ENCODE data around the gene ADAMTS8.
"Not testable (repeated sequence)": the region's sequence is repeated elsewhere in the genome, so short reads cannot be mapped to it uniquely, and the experiment has no call there.

ADAMTS8 gene

DNA sequence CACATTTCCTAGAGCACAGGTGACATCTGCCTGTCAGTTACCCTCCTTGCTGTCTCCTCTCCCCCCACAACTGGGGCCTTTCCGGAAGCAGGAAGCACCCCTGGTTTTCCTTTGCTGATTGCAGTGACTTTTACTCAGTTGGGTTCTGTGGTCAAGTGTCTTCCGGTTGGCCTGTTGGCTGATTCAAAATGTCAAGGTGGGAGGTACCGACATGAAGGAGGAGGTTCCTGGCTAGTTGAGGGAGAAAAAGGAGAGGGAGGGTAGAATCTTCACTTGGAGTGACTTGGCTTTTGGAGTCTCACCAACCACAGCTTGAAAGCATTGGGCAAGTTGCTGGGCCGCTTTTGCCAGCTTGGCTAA lies 10.7 kb upstream of the ADAMTS8 start:
- DNase-seq (ENCODE audit: low read depth in 2 of 3, low spot score in 2 of 3), result no peak

GRCh38 chr11:130438401-130439159 lies 10.2 kb upstream of the ADAMTS8 start:
- not testable (repeated sequence) for DNase-seq (ENCODE audit: low read depth in 2 of 3, low spot score in 2 of 3)

- no peak for DNase-seq (ENCODE audit: low read depth in 2 of 3, low spot score in 2 of 3)
Measured at GRCh38 chr11:130437848-130438247, 9.4 kb upstream of the ADAMTS8 start.

- DNase-seq (ENCODE audit: low read depth in 2 of 3, low spot score in 2 of 3), result no peak
Measured at GRCh38 chr11:130436171-130436570, 7.8 kb upstream of the ADAMTS8 start.

DNA sequence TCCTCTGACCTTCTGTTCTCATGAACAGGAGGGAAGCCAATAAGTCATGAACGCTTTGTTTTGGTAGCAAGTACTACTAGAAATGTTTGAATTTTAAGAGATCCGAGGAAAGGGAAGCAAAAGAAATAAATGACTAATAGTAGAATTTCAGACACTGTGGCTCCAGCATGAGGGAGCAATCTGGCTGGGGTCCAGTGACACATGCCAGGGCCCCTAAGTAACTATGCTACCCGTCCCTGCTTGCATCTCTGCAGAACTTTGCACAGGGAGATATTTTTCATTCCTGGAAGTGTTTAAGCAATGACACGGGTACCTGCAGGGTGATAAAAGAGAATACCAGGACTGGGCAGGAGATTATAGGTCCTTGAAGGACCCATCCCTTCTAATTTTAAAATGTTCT lies 7.3 kb upstream of the ADAMTS8 start:
- DNase-seq (ENCODE audit: low read depth in 2 of 3, low spot score in 2 of 3), result no peak

GRCh38 chr11:130434521-130435223 lies 6.3 kb upstream of the ADAMTS8 start:
- peak in 2 of 3 experiments; percentile 18 to 34 for DNase-seq (ENCODE audit: low read depth in 2 of 3, low spot score in 2 of 3)

- DNase-seq (ENCODE audit: low read depth in 2 of 3, low spot score in 2 of 3), result no peak
Measured at GRCh38 chr11:130433357-130433756, 4.9 kb upstream of the ADAMTS8 start.

DNA sequence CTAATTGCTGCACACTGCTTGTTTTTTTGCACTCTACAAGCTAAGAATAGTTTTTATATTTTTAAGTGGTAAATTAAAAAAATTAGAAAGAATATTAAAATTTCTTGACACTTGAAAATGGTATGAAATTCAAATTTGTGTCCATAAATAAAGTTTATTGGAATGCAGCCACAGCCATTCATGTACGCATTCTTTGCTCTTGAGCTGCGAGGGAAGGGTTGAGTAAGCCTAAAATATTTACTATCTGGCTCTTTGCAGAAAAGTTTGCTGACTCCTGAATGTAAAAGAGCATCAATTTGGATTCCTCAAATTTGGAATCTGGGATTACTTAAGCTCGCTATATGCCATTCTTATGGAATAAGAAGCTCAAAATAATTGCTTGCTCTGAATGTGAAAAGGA lies 3.4 kb upstream of the ADAMTS8 start:
- DNase-seq (ENCODE audit: low read depth in 2 of 3, low spot score in 2 of 3), result no peak

DNA sequence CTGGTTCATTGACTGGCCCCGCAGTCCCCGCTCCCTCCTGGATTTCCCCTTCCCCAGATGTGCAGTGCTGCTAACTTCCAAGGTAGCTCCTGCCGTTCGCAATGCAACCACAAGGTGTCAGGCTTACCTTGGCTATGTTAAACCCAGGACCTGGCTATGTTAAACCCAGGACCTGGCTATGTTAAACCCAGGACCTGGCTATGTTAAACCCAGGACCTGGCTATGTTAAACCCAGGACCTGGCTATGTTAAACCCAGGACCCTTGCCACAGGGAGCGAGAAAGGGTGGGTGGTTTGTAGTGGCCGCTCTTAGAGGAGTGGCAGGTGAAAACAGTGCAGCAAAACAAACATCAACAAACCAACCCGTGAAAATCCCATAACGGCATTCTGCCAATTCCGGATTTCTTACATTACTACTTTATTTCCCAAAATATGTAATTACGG lies 2.9 kb upstream of the ADAMTS8 start:
- DNase-seq (ENCODE audit: low read depth in 2 of 3, low spot score in 2 of 3), result peak in 2 of 3 experiments; percentile 13 to 38

- no peak for DNase-seq (ENCODE audit: low read depth in 2 of 3, low spot score in 2 of 3)
Measured at GRCh38 chr11:130429983-130430382, 1.6 kb upstream of the ADAMTS8 start.

GRCh38 chr11:130429120-130429681 lies 792 bp upstream of the ADAMTS8 start:
- DNase-seq (ENCODE audit: low read depth in 2 of 3, low spot score in 2 of 3), result no peak

DNA sequence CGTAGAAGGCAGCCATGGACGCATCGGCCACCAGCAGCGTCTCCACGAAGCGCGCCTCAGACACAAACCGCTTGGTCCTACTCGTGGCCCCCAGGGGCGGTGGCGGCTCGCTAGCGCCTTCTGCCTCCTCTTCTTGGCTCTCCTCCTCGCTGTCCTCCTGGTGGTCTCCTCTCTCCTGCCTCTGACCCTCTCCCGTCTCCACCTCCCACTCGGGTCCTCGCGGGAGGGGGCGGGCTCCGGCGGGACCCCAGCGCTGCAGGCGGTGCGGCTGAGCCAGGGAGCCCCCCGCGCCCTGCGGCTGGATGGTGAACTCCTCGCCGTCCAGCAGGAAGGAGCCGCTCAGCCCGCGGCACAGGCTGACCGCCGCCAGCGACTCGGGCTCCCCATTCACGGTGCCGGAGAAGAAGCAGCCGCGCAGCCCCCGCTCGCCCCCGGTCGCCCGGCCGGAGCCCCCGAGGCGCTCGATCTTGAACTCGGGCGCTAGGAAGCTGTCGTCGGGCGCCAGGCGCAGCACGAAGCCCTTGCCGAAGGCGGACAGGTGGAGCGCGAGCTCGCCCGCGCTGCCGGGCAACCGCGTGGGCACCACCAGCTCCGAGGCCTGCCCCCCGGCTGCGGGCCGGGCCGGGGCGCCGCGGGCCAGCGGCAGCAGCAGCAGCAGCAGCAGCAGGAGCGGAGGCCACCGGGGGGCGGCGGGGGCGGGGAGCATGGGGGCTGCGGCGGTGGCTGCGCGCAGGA lies 661 bp downstream of the ADAMTS8 start:
- DNase-seq (ENCODE audit: low read depth in 2 of 3, low spot score in 2 of 3), result no peak

GRCh38 chr11:130426837-130427341 lies 1.5 kb downstream of the ADAMTS8 start:
- DNase-seq (ENCODE audit: low read depth in 2 of 3, low spot score in 2 of 3), result no peak

- no peak for DNase-seq (ENCODE audit: low read depth in 2 of 3, low spot score in 2 of 3)
Measured at GRCh38 chr11:130426223-130426836, 2.1 kb downstream of the ADAMTS8 start.

DNA sequence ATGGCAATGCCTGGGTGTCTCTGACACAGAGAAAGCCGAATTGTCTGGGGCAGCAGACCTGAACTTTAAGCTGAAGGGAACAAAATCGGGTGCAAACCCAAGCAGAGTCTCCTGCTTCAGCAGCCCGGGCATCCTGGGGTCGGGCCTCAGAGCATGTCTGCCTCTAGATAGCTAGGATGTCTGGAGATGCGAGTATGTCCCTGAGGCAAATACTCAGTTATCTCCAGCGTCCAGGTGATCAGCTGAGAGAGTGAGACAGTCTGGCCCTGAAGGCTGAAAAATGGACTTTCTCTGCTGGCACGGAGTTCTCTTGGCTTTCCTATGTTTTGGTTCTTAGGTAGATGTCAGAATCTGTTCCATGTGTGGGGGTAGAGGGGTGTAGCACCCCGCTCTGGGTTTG lies 3.3 kb downstream of the ADAMTS8 start:
- no peak for DNase-seq (ENCODE audit: low read depth in 2 of 3, low spot score in 2 of 3)

GRCh38 chr11:130424613-130425140 lies 3.7 kb downstream of the ADAMTS8 start:
- DNase-seq (ENCODE audit: low read depth in 2 of 3, low spot score in 2 of 3), result no peak

DNA sequence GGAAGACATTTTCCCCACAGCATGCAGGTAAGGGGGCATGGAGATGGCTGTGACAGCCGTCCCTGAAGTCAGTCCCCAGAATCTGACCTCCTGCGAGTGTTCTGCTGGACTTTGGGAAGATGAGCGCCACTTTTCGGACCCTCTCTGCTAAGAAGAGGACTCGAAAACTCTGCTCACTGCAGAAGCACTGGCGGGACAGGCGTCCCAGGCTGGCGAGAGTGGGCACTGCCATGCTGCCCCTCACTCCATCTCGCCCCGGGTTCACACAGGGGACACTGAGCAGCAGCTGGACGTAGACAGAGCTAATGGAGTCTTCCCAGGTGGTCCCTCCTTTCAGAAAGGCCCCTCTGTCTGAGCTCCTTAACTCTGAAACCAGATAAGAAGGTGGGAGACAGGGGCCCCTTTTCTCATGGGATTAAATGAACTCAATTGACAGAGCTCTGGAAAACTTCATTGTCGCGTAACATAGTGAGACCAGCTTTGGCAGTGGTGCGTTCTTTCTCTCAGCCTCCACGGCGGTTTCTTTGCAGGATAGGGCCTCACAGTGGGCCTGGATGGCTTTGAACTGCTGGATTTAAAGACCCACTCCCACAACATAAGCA lies 4.8 kb downstream of the ADAMTS8 start:
- DNase-seq (ENCODE audit: low read depth in 2 of 3, low spot score in 2 of 3), result no peak

- no peak for DNase-seq (ENCODE audit: low read depth in 2 of 3, low spot score in 2 of 3)
Measured at GRCh38 chr11:130422251-130422995, 6.0 kb downstream of the ADAMTS8 start.

DNA sequence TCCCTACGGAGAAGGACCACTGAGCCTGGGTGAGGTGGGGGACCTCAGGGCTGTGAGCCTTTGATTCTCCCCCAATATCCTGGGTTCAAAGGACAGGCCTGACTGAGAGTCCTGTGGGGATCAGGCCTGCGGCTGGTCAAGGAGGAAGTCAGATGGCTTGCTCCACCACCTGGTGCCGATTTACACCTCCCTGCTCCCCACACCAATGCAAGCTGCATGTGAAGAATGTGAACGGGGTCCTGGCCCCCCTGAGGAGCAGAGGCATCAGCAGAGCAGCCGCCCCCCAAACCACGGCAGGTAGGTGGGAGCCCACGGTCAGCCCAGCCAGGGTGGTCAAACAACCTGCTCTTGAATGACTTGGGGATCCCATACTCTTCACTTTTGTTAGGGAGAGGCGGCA lies 6.7 kb downstream of the ADAMTS8 start:
- no peak for DNase-seq (ENCODE audit: low read depth in 2 of 3, low spot score in 2 of 3)

GRCh38 chr11:130421199-130421585 lies 7.2 kb downstream of the ADAMTS8 start:
- DNase-seq (ENCODE audit: low read depth in 2 of 3, low spot score in 2 of 3), result no peak

Data from activated CD8-positive, alpha-beta memory T cell treated with anti-CD3 and anti-CD28 coated beads for 48 hours (primary cell).